Measurements from ENCODE around the gene ERBIN. TPM values are rescaled to one million over a fixed set of nuclear protein-coding genes. Genes with fewer than 3 reads are reported as not detected.

ERBIN gene
- total and polyA plus RNA-seq, 2 of the 4 experiments (the other 2 are of a cell fraction) = 25.8 to 70.1 TPM

DNA sequence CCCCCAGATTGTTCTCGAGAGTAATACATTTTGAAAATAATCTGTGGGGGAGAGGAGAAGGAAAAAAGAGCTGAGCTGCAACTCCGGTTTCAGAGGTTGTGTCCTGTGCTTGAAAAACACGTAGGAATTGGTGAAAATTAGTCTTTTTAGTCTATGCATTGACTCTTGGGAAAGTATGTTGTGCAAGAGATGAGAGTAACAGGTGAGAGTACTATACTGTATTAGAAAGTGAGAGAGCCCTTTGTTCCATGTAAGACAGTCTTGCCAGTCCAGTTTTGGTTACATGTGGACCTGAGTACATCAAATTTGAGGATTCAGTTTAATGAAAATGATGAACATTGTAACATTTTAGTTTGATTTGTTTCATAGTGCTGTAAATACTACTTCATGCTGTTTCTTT is 27.8 kb downstream of the ERBIN start:
- Histone ChIP-seq H4K5ac (ENCODE audit: low read depth, low read length) (no peak overlapping the region), H2BK20ac (ENCODE audit: low read depth, low read length) (no peak overlapping the region), H2AFZ (replicated peaks; ENCODE audit: low read length, poor library complexity) (no peak overlapping the region), H2AK9ac (replicated peaks; ENCODE audit: low read depth, low read length, poor library complexity) (no peak overlapping the region), H3K56ac (ENCODE audit: extremely low read depth, insufficient read depth, low read length) (no peak overlapping the region), H3K18ac (ENCODE audit: low read depth, low read length) (no peak overlapping the region), H2BK5ac (ENCODE audit: low read depth, low read length, poor library complexity, severe bottlenecking) (no peak overlapping the region), H3K4me1 (ENCODE audit: control insufficient read depth, insufficient read depth, low read length) (peaks cover 13% of the 10 kb centered on the region), H2BK120ac (ENCODE audit: low read depth, low read length) (no peak overlapping the region), H3K27me3 (ENCODE audit: control insufficient read depth, insufficient read depth, low read length) (no peaks in the 10 kb centered on the region), H3K36me3 (ENCODE audit: control insufficient read depth, insufficient read depth, low read length) (peaks cover 1% of the 10 kb centered on the region; the same call in 1 of the 2 replicates), H3K79me1 (ENCODE audit: low read depth in 1 of 2, low read length in 2 of 2) (peaks cover 2 to 53% of the 10 kb centered on the region in 2 experiments; a peak in 2 of 4 replicates), H3K4me2 (ENCODE audit: low read depth, low read length) (no peak overlapping the region), H3K14ac (replicated peaks; ENCODE audit: low read depth, low read length) (no peak overlapping the region), H4K91ac (ENCODE audit: insufficient read depth, low read depth, low read length) (no peak overlapping the region), H4K20me1 (ENCODE audit: insufficient read depth, low read length) (peaks cover 88% of the 10 kb centered on the region), H3K9me3 (ENCODE audit: control insufficient read depth, insufficient read depth, low read length) (no peaks in the 10 kb centered on the region), H2AK5ac (ENCODE audit: low read depth, low read length) (no peak overlapping the region), H4K8ac (ENCODE audit: low read depth in 2 of 2, low read length in 2 of 2) (no peak overlapping the region), H3K9ac (ENCODE audit: low read depth, low read length) (no peak overlapping the region), H3K4ac (ENCODE audit: low read depth, low read length) (no peak overlapping the region), H3K27ac (ENCODE audit: insufficient read depth, low read length) (no peak overlapping the region), H3K9me1 (ENCODE audit: insufficient read depth, low read length) (peaks cover 11% of the 10 kb centered on the region), H3K23ac (ENCODE audit: low read depth, low read length) (no peak overlapping the region), H2BK15ac (ENCODE audit: low read depth, low read length) (no peak overlapping the region), H3K4me3 (ENCODE audit: insufficient read depth, low read depth, low read length) (no peak overlapping the region)
- WGBS, 2 experiments (ENCODE audit: extremely low coverage in 2 of 2, insufficient read length in 1 of 2) = 100% methylated on average over 1 of the region's 3 CpGs; no CpG with 5 or more reads in 1 of the 2 experiments
- CTCF ChIA-PET = no interaction called here
- dilution Hi-C loops (cut with HindIII; ENCODE audit: low sequenced_read_pairs, unreplicated experiment) (no loop called here), intact Hi-C loops (cut with micrococcal nuclease) (no loop called here), in situ Hi-C loops (cut with MboI; ENCODE audit: low sequenced_read_pairs) (no loop called here)
- no peak for ATAC-seq (ENCODE audit: low read depth)
- DNase-seq = no peak
- BruUV-seq (replicated peaks) = no TSS peak
- TF ChIP-seq FOS (IDR thresholded peaks at IDR 0.05; ENCODE audit: low read depth, low read length) (no peak), CEBPB (IDR thresholded peaks at IDR 0.05; ENCODE audit: low read depth, low read length) (peak; percentile 19; the same call in 1 of the 2 replicates), RFX5 (IDR thresholded peaks at IDR 0.05; ENCODE audit: low read depth, low read length) (no peak)
- POLR2A ChIA-PET (ENCODE audit: unreplicated experiment) = no interaction called here
